Activated CD4-positive, CD25-positive, alpha-beta regulatory T cell treated with anti-CD3 and anti-CD28 coated beads, Interleukin-2, amount 50 U/mL, for 72 hours (primary cell): ENCODE data around the gene PLOD3.

ENCODE experiments used
- DNase-seq: peaks from one replicate; pipeline ENCODE4 v3.0.0; 2021

PLOD3 gene

DNA sequence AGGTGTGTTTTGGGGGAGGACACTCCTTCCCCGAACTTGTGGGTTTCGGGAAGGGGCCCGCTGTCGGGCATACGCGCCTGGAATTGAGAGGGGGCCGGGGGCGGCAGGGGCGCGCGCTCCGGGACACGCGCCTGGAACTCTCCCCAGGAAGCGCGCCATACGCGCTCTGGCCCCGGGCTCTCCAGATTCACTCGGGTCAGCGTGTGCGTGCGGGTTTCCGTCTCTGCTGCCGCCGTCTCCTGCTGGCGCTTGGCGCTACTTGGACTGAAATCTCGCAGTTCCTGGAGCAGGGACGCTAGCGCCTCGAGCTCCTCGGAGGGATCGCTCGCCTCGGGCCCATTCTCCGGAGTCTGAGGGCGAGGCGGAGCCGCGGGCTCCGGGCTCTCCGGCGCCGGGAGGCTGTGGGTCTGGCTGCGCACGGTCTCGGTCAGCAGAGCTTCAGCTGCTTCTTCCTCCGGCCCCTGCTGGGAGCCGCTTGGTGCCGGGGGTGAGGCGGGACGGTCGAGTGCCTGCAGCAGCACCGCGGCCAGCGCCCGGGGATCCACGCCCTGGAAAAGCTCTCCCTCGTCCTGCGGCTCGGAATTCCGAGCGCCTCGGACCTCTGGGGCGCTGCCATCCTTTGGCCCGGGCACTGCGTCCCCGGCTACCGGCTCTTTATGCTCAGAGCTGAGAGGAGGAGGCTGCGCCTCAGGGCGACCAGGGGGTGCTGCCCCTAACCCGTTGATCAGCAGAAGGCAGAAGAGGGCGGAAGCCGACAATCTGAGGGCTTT, 53.1 kb downstream of the PLOD3 start:
- no peak for DNase-seq

DNA sequence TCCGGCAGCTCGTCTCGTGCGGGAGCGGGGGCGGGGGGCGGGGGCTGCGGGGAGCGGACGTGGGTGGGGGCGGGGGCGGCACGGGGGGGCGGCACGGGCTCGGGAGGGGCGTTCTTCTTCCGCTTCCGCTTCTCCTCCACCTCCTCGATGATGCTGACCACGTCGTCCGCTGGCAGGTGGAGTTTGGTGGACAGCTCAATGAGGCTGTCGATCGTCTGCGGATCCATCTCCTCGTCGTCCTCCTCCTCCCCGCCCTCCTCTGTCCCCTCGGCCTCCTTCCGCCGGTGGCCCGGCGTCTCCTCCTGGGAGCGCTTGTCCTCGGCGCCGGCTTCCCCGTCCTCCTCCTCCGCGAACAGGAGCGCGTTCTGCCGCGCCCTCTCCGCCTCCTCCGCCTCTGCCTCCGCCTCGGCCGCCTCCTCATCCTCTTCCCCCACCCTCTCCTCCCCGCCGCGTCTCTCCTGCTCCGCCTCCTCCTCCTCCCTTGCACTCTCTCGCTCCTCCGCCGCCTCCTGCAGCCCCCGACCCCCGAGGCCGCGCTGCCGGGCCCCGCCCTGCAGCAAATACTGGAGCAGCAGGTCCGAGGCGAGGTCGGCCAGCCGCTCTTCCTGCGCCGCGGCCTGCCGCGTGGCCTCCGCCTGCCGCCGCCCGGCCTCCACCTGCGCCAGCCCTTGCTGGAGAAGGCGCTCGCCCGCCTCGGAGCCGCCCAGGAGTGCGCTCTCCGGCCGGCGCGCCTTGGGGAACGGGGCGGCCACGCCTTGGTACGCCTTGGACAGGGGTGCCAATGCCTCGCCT, 53.9 kb downstream of the PLOD3 start:
- peak; percentile 44 for DNase-seq

DNA sequence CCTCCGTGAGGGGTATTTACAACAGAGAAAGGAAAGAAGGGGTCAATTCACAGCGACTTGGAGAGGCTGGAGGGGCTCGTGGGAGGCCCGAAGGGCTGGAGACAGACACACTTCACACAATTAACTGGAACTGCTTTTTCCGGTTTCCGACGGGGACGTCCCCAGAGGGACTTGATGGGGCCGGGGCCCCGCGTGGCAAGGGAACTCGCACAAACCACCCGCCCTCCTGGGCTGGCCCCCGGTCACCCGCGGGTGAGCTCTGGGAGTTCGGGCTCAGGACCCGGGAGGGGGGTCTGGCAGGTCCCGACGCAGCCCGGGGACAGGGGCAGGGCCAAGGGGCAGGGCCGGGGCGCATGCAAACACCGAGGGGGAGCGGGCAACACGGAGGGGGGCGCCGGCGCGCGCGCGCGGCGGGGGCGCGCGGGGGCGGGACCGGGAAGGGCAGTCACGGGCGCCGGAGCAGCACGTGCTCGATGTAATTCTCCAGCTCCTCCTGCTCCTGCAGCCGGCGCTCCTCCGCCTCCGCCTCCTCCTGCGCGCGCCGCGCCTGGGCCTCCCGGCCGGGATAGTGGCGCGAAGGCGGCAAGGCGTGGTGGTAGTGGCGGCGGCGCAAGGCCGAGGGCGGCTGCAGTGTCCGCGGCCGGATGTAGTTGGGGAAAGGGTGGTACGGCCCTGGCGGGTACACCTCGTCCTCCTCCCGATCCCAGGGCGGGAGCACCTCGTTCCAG, 54.7 kb downstream of the PLOD3 start:
- DNase-seq, result peak; percentile 40

DNA sequence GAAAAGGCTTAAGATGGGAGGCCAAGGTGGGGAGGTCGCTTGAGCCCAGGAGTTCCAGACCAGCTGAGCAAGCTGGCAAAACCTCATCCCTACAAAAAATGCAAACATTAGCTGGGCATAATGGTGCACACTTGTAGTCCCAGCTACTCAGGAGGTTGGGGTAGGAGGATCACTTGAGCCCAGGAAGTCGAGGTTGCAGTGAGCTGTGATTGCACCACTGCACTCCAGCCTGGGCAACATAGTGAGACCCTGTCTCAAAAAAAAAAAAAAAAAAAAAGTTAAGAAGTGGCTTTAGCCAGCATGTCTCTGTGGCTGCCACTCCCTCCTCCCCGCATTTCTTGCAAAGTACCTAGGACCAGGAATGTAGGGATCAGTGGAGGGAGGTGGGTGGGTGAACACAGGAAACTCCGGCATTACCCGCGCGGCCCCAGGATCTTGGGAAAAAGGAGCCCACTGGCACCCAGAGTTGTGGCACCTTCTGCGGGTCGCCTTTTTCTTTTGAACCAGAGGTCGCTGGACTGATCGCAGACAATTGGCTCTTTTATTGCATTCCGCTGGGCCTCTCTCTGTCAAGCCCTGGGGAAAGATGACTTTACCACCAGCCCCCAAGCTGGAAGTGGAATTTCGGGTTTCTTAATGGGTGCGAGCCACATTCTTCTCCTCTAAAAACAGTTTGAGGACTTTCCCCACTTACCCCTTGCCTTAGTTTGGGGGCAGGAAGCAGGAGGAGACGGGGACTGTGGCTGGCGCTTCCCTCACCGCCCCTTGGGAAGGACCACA, 55.5 kb downstream of the PLOD3 start:
- DNase-seq, result no peak

DNA sequence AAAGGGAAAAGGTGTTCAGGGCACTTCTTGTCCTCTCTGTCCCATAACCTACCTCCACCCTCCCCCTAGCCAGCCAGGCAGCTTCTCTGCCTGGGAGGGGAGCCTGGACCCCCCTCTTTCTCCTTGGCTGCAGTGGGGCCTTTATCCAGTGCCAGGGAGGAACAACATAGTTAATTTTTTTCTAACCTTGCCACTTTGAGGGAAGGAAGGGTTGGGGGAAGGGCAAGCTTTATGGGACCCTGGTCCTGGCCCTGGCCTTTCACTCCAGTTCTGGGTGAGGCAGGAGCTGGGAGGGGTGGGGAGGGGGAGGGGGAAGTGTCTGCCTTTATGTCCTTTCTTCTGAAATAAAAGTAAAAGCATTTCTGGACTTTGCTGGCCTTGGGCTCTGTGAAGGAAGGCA, 56.5 kb downstream of the PLOD3 start:
- no peak for DNase-seq

DNA sequence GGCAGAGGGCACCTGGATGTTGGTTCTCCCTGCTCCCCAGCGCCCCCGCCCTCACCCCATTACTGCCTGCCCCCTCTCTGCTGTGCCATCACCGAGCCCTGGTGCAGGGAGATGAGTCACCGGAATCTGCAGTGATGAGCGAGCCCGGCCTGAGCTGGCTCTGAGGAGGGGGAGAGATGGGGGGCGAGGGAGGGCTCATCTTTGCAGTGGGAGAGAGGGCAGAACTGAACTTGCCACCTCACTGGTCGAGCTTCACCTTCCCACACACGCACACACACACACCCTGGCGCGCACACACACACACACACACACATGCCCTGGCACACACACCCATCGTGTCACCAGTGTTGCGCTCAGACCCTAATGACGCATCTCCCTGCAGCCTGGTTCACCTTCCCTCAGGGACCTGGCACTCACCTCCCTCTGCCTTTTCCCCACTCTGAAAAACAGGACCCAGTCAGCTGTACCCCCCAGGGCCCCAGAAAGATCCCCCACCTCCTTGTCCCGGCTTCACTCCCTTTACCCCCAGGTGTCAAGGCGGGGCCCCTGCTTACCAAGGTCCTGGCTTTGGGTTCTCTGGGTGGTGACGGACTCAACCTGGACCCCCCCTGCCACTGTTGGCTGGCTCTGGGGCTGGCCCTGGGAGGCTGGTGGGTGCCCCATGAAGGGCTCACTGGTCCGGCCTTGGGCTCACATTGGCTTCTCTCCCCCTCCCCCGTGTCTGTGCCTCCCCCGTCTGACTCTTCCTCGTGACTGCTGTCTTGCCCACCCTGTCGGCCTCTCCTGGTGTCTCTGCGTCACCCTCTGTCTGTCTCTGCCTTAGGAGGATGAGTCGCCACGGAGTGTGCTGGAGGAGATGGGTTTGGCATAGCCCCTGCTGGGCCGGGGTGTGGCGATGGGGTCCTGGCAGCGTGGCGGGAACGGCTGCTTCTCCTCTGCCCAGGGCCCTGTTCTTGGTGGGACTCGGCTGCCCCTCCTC, 57.4 kb downstream of the PLOD3 start:
- no peak for DNase-seq

DNA sequence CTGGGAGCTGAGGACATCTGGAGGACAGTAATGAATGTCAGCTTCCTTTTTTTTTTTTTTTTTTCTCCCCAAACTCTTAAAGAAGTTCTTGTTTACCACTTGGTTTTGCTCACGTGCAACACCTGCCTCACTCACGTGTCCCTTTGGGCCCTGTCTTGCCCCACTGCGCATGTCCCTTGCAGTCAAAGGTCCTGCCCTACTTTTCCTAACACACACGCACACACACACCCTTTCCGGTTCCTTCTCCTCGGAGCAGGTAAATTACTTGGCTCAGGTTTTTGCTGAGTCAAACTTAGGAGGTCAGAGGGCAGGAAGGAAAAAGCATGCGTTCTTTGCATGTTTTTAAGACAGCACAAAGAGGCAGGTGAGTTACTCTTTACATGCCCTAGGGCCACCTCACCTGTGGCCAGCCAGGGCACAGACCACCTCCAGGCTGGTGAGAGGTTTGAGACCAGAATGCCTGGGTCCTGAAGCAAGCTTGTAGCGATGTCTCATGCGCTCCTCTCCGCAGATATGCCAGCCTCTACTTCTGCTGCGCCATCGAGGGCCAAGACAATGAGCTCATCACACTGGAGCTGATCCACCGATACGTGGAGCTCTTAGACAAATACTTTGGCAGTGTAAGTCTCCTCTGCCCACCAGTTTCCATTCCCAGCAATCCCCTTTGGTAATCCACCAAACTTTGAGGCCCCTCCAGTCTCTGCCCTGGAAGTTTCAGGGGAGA, 60.4 kb downstream of the PLOD3 start:
- DNase-seq, result no peak

DNA sequence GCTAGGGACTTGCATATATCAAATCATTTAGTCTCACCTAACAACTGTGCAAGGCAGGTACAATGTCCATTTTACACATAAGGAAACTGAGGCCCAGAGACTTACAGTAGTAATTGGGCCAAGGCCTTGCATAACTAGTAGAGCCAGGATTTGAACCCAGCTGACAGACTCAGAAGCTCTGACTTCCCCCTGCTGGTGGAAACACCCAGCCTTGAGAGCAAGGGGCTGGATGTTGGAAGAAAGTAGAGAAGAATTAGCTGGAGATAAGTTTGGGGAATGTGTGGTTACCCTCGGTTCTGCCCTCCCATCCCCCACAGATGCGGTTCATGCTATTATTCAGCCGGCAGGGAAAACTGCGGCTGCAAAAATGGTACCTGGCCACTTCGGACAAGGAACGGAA, 61.1 kb downstream of the PLOD3 start:
- no peak for DNase-seq
